Gastrocnemius medialis (tissue), 4 donors: ENCODE results near the gene TRIO. TPM values are rescaled to one million over a fixed set of nuclear protein-coding genes. Genes with fewer than 3 reads are reported as not detected.

ENCODE experiments used
- ATAC-seq, 2 donors: fragments of 150-250 bp; one replicate each; pipeline ENCODE4 v1.9.1; 2016
- DNase-seq, 2 donors: peaks; one replicate each; pipeline ENCODE4 v3.0.0-alpha.2; 2019
- H3K27ac ChIP-seq, 4 donors: fragments of 200-600 bp; sonication (generic); 1 replicate in 1 of 4; 2 replicates in 3 of 4; pipeline ENCODE4 v1.5.1; 2016 to 2018; ENCODE audit warnings: mild to moderate bottlenecking in 2 of 4, moderate library complexity in 1 of 4
- H3K27me3 ChIP-seq, 3 donors: fragments of 200-600 bp; sonication (generic) in 2 of 3; 1 replicate in 1 of 3; 2 replicates in 2 of 3; pipeline versions ENCODE4 v1.5.1 to v1.6.0; 2016 to 2019; ENCODE audit warnings: mild to moderate bottlenecking in 1 of 3, moderate library complexity in 1 of 3
- H3K36me3 ChIP-seq, 2 donors: fragments of 200-600 bp; sonication (generic) in 1 of 2; one replicate each; pipeline ENCODE4 v1.5.1; 2017 to 2018
- H3K4me1 ChIP-seq, 2 donors: fragments of 200-600 bp; sonication (generic) in 1 of 2; one replicate each; pipeline ENCODE4 v1.5.1; 2016 to 2017; ENCODE audit warnings: mild to moderate bottlenecking in 2 of 2
- H3K4me3 ChIP-seq, 4 donors: fragments of 200-600 bp; sonication (generic) in 3 of 4; 1 replicate in 1 of 4; 2 replicates in 3 of 4; pipeline ENCODE4 v1.5.1; 2016 to 2019; ENCODE audit warnings: mild to moderate bottlenecking in 2 of 4
- H3K9me3 ChIP-seq, 3 donors: fragments of 200-600 bp; sonication (generic) in 2 of 3; 1 replicate in 1 of 3; 2 replicates in 2 of 3; pipeline ENCODE4 v1.5.1; 2016 to 2019
- POLR2A ChIP-seq, 2 donors: fragments of 450-650 bp; IDR thresholded peaks; one replicate each; pipeline ENCODE4 v1.6.1; 2017; ENCODE audit warnings: antibody characterized with exemption in 2 of 2, mild to moderate bottlenecking in 2 of 2, moderate library complexity in 2 of 2
- in situ Hi-C, 4 donors: fragments of 200-750 bp; cut with MboI; loops; one replicate each; pipeline versions ENCODE4 v1.15.0 to v1.8.0; 2017; ENCODE audit warnings: low sequenced_read_pairs in 4 of 4
- intact Hi-C: fragments of 100-400 bp; cut with DNase I; formaldehyde crosslinking; loops from one replicate; pipeline ENCODE4 v1.15.1; 2023; ENCODE audit warnings: low total_unique reads
- total RNA-seq, 4 donors: library from RNA; depleted of rRNA; stranded (reverse); fragments of >200 nt; gene quantifications; one replicate each; pipeline versions ENCODE4 v1.1.0 to v1.2.3, GENCODE V29; 2016
- TF ChIP-seq, protein P1 (sequence below), 5 experiments: fragments of 450-650 bp in 3 of 5; fragments of 200-600 bp in 2 of 5; sonication (generic) in 2 of 5; IDR thresholded peaks in 4 of 5; conservative IDR thresholded peaks in 1 of 5; 1 replicate in 4 of 5; 2 replicates in 1 of 5; pipeline ENCODE4 v1.5.1; 2016 to 2019; ENCODE audit warnings: antibody characterized with exemption in 5 of 5, mild to moderate bottlenecking in 3 of 5, moderate library complexity in 3 of 5

The TRIO gene
- total RNA-seq, 4 donors from 2014 or later, result 31.5 to 57.5 (median 50.4) TPM

DNA sequence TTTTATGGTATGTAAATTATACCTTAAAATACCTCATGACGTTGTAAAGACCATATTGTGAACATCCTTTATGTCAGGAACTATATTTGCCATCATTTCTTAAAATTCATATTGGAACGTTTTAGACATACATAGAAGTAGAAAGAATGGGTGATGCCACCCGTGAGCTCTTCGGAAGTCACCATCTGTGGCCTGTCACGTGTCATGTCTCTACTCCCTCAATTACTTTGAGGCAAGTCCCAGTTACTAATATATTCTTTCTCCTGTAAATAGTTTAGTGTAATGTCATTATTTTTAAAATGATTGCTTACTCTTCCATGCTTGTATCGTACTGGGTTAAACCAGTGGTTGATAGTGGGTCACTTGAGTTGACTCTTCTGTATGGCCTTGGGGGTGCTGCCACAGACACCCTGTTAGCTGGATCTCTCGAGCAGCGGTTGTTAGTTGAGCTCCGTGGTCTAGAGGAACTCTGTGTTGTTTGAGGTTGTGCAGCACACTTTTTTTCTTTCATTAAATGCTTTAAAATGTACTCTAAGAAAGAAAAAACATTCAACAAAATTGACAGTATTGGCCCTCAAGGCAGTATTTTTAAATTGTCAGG, 66.2 kb downstream of the TRIO start:
- no peaks in the 10 kb centered on the region for H3K36me3 ChIP-seq
- ATAC-seq (no peak), DNase-seq (no peak)
- no peaks in the 10 kb centered on the region for H3K27me3 ChIP-seq
- H3K27ac ChIP-seq, result no peak overlapping the region
- no peak overlapping the region for H3K4me3 ChIP-seq
- peaks cover 24 to 53% of the 10 kb centered on the region in 2 donors for H3K4me1 ChIP-seq
- no peak for TF ChIP-seq POLR2A (IDR thresholded peaks at IDR 0.05)
- TF ChIP-seq, protein P1, sequence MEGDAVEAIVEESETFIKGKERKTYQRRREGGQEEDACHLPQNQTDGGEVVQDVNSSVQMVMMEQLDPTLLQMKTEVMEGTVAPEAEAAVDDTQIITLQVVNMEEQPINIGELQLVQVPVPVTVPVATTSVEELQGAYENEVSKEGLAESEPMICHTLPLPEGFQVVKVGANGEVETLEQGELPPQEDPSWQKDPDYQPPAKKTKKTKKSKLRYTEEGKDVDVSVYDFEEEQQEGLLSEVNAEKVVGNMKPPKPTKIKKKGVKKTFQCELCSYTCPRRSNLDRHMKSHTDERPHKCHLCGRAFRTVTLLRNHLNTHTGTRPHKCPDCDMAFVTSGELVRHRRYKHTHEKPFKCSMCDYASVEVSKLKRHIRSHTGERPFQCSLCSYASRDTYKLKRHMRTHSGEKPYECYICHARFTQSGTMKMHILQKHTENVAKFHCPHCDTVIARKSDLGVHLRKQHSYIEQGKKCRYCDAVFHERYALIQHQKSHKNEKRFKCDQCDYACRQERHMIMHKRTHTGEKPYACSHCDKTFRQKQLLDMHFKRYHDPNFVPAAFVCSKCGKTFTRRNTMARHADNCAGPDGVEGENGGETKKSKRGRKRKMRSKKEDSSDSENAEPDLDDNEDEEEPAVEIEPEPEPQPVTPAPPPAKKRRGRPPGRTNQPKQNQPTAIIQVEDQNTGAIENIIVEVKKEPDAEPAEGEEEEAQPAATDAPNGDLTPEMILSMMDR (IDR thresholded peaks at IDR 0.05 in 4 of 5, conservative IDR thresholded peaks at IDR 0.05 in 1 of 5), result no peak
- in situ Hi-C loops (no loop called here), intact Hi-C loops (no loop called here)
- no peaks in the 10 kb centered on the region for H3K9me3 ChIP-seq

DNA sequence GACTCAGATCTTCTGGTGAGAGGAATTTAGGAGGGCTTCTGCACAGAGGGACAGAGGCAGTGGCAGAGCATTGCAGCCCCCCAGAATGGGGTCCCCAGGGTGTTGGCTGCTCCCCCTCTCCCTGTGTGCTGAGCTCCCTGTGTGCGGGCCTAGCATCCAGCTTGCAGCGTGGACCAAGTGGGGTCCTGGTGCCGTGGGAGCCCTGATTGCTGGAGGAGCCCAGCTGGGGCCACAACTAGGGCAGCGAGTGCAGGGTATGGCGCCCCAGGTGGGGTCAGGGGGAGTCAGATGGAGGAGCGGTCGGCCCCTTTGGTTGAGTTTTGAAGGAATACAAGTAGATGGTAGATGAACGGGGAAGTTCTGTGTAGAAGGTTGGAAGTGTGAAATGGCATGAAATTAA, 66.7 kb downstream of the TRIO start:
- Histone ChIP-seq H3K27ac (no peak overlapping the region), H3K36me3 (no peaks in the 10 kb centered on the region), H3K27me3 (no peaks in the 10 kb centered on the region), H3K9me3 (no peaks in the 10 kb centered on the region), H3K4me1 (peaks cover 19 to 48% of the 10 kb centered on the region in 2 donors), H3K4me3 (no peak overlapping the region)
- TF ChIP-seq, protein P1 (IDR thresholded peaks at IDR 0.05 in 4 of 5, conservative IDR thresholded peaks at IDR 0.05 in 1 of 5), result no peak
- TF ChIP-seq POLR2A (IDR thresholded peaks at IDR 0.05), result no peak
- intact Hi-C loops, result no loop called here
- in situ Hi-C loops, result no loop called here
- no peak for DNase-seq
- ATAC-seq, result no peak

DNA sequence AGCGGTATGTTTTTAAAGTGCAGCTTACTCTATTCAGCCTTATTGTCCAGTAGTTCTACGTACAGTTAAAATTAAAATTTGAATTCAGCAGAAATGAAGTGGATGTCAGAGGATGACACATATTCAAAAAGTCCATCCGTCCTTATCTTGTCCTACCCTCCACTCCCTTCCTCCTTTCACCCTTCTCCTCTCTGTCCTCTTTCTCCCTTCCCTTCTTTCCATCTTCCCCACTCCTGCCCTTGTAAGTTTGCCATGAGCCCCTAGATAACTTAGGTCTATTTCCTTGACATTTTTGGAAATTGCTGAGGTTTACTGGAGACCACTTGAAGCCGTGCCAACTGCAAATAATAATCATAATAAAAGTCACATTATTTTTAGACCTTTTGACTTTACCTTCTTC, 67.6 kb downstream of the TRIO start:
- in situ Hi-C loops, result no loop called here
- ATAC-seq (no peak), DNase-seq (no peak)
- no peaks in the 10 kb centered on the region for H3K9me3 ChIP-seq
- peaks cover 15 to 43% of the 10 kb centered on the region in 2 donors for H3K4me1 ChIP-seq
- H3K4me3 ChIP-seq, result no peak overlapping the region
- no peaks in the 10 kb centered on the region for H3K27me3 ChIP-seq
- no peaks in the 10 kb centered on the region for H3K36me3 ChIP-seq
- H3K27ac ChIP-seq, result no peak overlapping the region
- no peak for TF ChIP-seq POLR2A (IDR thresholded peaks at IDR 0.05)
- TF ChIP-seq, protein P1 (IDR thresholded peaks at IDR 0.05 in 4 of 5, conservative IDR thresholded peaks at IDR 0.05 in 1 of 5), result no peak
- intact Hi-C loops, result no loop called here

DNA sequence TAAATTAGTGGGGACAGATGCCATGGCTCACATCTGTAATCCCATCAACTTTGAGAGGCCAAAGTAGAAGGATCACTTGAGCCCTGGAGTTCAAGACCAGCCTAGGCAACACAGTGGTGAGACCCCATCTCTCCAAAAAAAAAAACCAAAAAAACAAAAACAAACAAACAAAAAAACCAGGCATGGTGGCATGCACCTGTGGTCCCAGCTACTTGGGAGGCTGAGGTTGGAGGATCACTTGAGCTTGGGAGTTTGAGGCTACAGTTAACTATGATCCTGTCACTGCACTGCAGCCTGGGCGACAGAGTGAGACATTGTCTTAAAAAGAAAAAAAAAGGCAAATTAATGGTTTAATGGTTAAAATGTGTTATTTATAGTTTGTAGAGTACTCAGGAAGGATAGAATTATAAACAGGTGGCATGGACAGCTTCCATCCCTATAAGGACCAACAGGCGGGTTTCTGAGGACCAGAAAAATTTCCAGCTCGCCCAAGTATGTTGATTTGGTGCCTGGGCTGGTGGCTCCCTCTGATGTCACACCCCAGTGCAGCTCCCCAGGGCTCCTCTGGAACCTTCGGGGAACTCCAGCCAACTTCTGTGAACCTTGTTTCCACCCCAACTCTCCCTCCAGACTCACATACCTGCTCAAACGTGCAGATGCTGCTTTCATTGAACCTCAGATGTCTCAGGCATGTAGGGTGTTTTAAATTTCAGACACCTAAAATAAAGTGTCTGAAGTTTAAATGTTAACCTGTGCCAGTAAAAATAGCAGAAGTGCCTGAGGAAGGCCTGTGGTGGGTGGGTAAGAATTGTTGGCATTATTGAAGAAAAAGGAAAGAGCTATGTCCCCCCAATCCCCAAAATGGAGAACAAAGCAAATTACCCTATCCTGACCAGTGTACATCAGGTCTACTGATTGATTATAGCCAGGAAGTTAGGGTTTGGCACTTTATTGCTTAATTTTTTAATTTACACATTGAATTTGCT, 69.0 kb downstream of the TRIO start:
- intact Hi-C loops (no loop called here), in situ Hi-C loops (no loop called here)
- H3K27ac ChIP-seq, result no peak overlapping the region
- no peaks in the 10 kb centered on the region for H3K27me3 ChIP-seq
- ATAC-seq (no peak), DNase-seq (no peak)
- H3K36me3 ChIP-seq, result no peaks in the 10 kb centered on the region
- TF ChIP-seq, protein P1 (IDR thresholded peaks at IDR 0.05 in 4 of 5, conservative IDR thresholded peaks at IDR 0.05 in 1 of 5), result no peak
- no peak for TF ChIP-seq POLR2A (IDR thresholded peaks at IDR 0.05)
- H3K4me3 ChIP-seq, result no peak overlapping the region
- no peaks in the 10 kb centered on the region for H3K9me3 ChIP-seq
- H3K4me1 ChIP-seq, result peaks cover 28 to 50% of the 10 kb centered on the region in 2 donors
